HepG2 (cell line): Measurements from ENCODE around the gene TM4SF20. TPM values are rescaled to one million over a fixed set of nuclear protein-coding genes. Genes with fewer than 3 reads are reported as not detected.

Source experiments
- ATRX ChIP-seq: sonication (generic); formaldehyde crosslinking; IDR thresholded peaks from 2 replicates; pipeline ENCODE4 v1.4.0; 2020; ENCODE audit warnings: missing genetic modification reagents, borderline replicate concordance
- KLF12 ChIP-seq: sonication (generic); formaldehyde crosslinking; IDR thresholded peaks from 2 replicates; pipeline ENCODE4 v1.4.0; 2020; ENCODE audit warnings: missing genetic modification reagents, borderline replicate concordance
- MBD4 ChIP-seq: IDR thresholded peaks from 2 replicates; pipeline ENCODE4 v1.6.1; 2012; ENCODE audit warnings: low read length, inconsistent platforms, borderline replicate concordance
- MYPOP ChIP-seq: sonication (generic); formaldehyde crosslinking; IDR thresholded peaks from 2 replicates; pipeline ENCODE4 v1.8.1; 2023; ENCODE audit warnings: mild to moderate bottlenecking, moderate library complexity, missing genetic modification reagents
- POLR2AphosphoS5 ChIP-seq: IDR thresholded peaks from 2 replicates; pipeline ENCODE4 v1.6.1; 2012; ENCODE audit warnings: low read depth, low read length
- RBM39 ChIP-seq: fragments of 200-400 bp; formaldehyde crosslinking; IDR thresholded peaks from one replicate; pipeline ENCODE4 v1.6.1; 2018; ENCODE audit warnings: antibody characterized with exemption, mild to moderate bottlenecking, low read depth, low read length; ENCODE audit not compliant: poor library complexity, severe bottlenecking
- SOX6 ChIP-seq, 2 experiments: fragments of 450-650 bp in 1 of 2; sonication (generic) in 1 of 2; formaldehyde crosslinking in 1 of 2; IDR thresholded peaks; 2 replicates each; pipeline versions ENCODE4 v1.4.0 to v1.6.1; 2017 to 2020; ENCODE audit warnings: antibody characterized with exemption in 1 of 2, mild to moderate bottlenecking in 1 of 2, missing genetic modification reagents in 1 of 2
- TCF7 ChIP-seq: sonication (generic); IDR thresholded peaks from 2 replicates; pipeline ENCODE4 v1.6.1; 2016; ENCODE audit warnings: antibody characterized with exemption, low read depth
- TRIM22 ChIP-seq: fragments of 450-650 bp; IDR thresholded peaks from 2 replicates; pipeline ENCODE4 v1.6.1; 2017
- XRCC5 ChIP-seq: fragments of 200-400 bp; formaldehyde crosslinking; optimal IDR thresholded peaks from 2 replicates; pipeline ENCODE3; 2017; ENCODE audit warnings: mild to moderate bottlenecking, low read length
- ZBTB40 ChIP-seq, 2 experiments: fragments of 450-650 bp in 1 of 2; sonication (generic) in 1 of 2; formaldehyde crosslinking in 1 of 2; IDR thresholded peaks; 2 replicates each; pipeline versions ENCODE4 v1.6.1 to v1.8.0; 2016 to 2022; ENCODE audit warnings: antibody characterized with exemption in 1 of 2, mild to moderate bottlenecking in 1 of 2, missing genetic modification reagents in 1 of 2
- ZFP41 ChIP-seq: sonication (generic); formaldehyde crosslinking; IDR thresholded peaks from 2 replicates; pipeline ENCODE4 v1.4.0; 2020; ENCODE audit warnings: mild to moderate bottlenecking, missing genetic modification reagents, borderline replicate concordance
- ZNF136 ChIP-seq: sonication (generic); formaldehyde crosslinking; IDR thresholded peaks from 2 replicates; pipeline ENCODE4 v1.8.1; 2022; ENCODE audit warnings: low read depth, mild to moderate bottlenecking, moderate library complexity, missing genetic modification reagents
- ZNF33A ChIP-seq: sonication (generic); formaldehyde crosslinking; IDR thresholded peaks from 2 replicates; pipeline ENCODE4 v1.5.1; 2020; ENCODE audit warnings: missing genetic modification reagents, mild to moderate bottlenecking, moderate library complexity, borderline replicate concordance
- ZNF550 ChIP-seq: sonication (generic); formaldehyde crosslinking; IDR thresholded peaks from 2 replicates; pipeline ENCODE4 v1.4.0; 2020; ENCODE audit warnings: mild to moderate bottlenecking, missing genetic modification reagents, borderline replicate concordance
- ZNF761 ChIP-seq: sonication (generic); formaldehyde crosslinking; conservative IDR thresholded peaks from 2 replicates; pipeline ENCODE4 v1.4.0; 2020; ENCODE audit warnings: mild to moderate bottlenecking, missing genetic modification reagents
- polyA plus RNA-seq, 8 experiments: library from polyadenylated mRNA; depleted of rRNA in 3 of 8; stranded (reverse) in 7 of 8; unstranded in 1 of 8; fragments of >200 nt; fragmentation: Illumina TruSeq in 4 of 8; extraction: Trizol in 4 of 8; gene quantifications; 2 replicates each; pipeline versions ENCODE4 v1.2.1 to v1.2.3, GENCODE V29; 2011 to 2016; ENCODE audit warnings: low read depth in 4 of 8, missing spikeins in 1 of 8, mixed read lengths in 1 of 8; ENCODE audit not compliant: insufficient read depth in 1 of 8
- total RNA-seq, 5 experiments: library from RNA; depleted of rRNA; stranded (reverse); fragments of >200 nt; fragmentation: Illumina TruSeq; extraction: Trizol; gene quantifications; 2 replicates each; pipeline ENCODE4 v1.2.3, GENCODE V29; 2016; ENCODE audit warnings: low read depth in 1 of 5

The TM4SF20 gene
- total and polyA plus RNA-seq, 2 of the 13 experiments (the other 11 are each of a cell fraction or from before 2014, with no cell fraction given): not detected

- 0 out of 2 replicates have a peak, but pooled peaks have one; percentile 3 for TF ChIP-seq ZBTB40 (IDR thresholded peaks at IDR 0.05)
- no peak for TF ChIP-seq ZBTB40 (CRISPR knock-in tag; IDR thresholded peaks at IDR 0.05)
- TF ChIP-seq TCF7: 0 out of 2 replicates have a peak, but pooled peaks have one; percentile 32
- no peak for TF ChIP-seq RBM39
- TF ChIP-seq ZNF136 (CRISPR knock-in tag): no peak
- TF ChIP-seq ZNF761 (CRISPR knock-in tag): no peak
- no peak for TF ChIP-seq ZNF550 (CRISPR knock-in tag)
- TF ChIP-seq ZFP41 (CRISPR knock-in tag): no peak
- TF ChIP-seq POLR2AphosphoS5: peak; percentile 56
- peak; percentile 62; the same call in 1 of the 2 replicates for TF ChIP-seq MYPOP (CRISPR knock-in tag)
- no peak for TF ChIP-seq ATRX (CRISPR knock-in tag)
- peak; percentile 69; the same call in 1 of the 2 replicates for TF ChIP-seq MBD4
- no peak for TF ChIP-seq SOX6 (IDR thresholded peaks at IDR 0.05)
- peak; percentile 81 for TF ChIP-seq SOX6 (CRISPR knock-in tag; IDR thresholded peaks at IDR 0.05)
- TF ChIP-seq KLF12 (CRISPR knock-in tag): no peak
- TF ChIP-seq XRCC5: peak; percentile 78
- TF ChIP-seq ZNF33A (CRISPR knock-in tag): no peak
- TF ChIP-seq TRIM22: no peak
These were observed 27.3 kb upstream of the TM4SF20 start (continued) for GRCh38 chr2:227406177-227407031.
